Dermis blood vessel endothelial cell (primary cell): ENCODE data around the gene GRAMD1B. TPM values are rescaled to one million over a fixed set of nuclear protein-coding genes. Genes with fewer than 3 reads are reported as not detected.
A peak's percentile ranks its signal among the peaks of the same experiment; 100 is the strongest.
"Not testable (repeated sequence)": the region's sequence is repeated elsewhere in the genome, so short reads cannot be mapped to it uniquely, and the experiment has no call there.

ENCODE experiments used
- DNase-seq: peaks from one replicate; pipeline ENCODE4 v3.0.0; 2010
- total RNA-seq: library from RNA; depleted of rRNA; stranded (reverse); fragments of >200 nt; gene quantifications from 2 replicates; pipeline ENCODE4 v1.2.3, GENCODE V29; 2014

The GRAMD1B gene
- total RNA-seq, 1 donor from 2014 or later: 3.7 TPM

DNA sequence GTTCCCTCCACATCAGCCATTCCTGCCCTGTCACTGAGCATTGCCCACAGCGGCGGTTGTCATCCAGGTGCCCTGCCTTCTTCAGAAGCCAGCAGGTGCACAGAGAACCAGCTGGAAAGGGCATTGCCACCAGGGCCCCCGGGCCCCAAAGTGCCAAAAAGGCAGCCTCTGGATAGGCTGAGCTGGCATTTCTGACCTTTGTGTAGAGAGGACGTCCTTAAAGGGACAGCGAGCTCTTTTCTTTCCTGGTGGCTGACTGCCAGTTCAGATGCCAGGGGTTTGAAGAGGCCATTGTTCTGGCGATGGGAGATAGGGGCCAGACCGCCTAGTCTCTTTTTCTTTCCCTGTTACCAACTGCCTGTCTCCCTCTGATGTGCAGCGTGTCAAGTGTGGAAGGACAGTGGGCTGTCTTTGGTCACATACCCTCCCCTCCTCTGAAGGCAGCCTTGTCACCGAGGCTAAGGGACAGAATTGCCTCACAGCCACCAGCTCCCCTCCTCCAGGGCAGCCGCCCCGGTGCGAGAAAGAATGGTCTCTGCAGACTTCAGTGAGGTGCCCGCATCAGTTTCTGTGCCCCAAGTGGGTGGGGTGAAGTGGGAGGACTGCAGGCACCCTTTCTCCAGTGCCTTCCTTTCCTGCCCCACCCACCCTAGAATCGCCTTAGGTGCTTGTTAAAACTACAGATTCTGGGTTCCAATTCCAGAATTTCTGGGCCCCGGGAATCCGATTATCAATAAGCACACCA lies 114.7 kb downstream of the GRAMD1B start:
- DNase-seq: no peak

- no peak for DNase-seq
Measured at GRCh38 chr11:123545726-123546270, 115.7 kb downstream of the GRAMD1B start.

DNA sequence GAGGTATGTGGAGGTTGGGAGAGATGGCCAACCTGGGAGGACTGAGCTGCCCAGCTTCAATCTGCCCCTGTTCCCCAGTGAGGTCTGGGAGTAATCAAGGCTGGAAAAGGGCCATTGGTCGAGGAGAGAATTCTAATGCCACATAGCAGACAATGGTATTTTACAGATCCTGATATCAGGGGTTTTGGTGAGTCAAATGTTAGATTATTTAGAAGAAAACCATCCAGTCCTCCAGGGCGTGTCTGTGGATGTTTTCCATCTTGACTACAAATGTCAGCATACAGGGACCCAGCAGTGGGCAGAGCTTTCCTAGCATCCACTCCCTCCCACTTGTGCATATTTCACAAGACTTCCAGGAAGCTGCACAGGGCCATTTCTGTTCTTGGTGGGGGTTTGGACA lies 116.4 kb downstream of the GRAMD1B start:
- no peak for DNase-seq

- no peak for DNase-seq
Measured at GRCh38 chr11:123547180-123547579, 117.1 kb downstream of the GRAMD1B start.

GRCh38 chr11:123548774-123549173 lies 118.7 kb downstream of the GRAMD1B start:
- no peak for DNase-seq

- DNase-seq: peak; percentile 45
Measured at GRCh38 chr11:123549926-123550917, 120.2 kb downstream of the GRAMD1B start.

DNA sequence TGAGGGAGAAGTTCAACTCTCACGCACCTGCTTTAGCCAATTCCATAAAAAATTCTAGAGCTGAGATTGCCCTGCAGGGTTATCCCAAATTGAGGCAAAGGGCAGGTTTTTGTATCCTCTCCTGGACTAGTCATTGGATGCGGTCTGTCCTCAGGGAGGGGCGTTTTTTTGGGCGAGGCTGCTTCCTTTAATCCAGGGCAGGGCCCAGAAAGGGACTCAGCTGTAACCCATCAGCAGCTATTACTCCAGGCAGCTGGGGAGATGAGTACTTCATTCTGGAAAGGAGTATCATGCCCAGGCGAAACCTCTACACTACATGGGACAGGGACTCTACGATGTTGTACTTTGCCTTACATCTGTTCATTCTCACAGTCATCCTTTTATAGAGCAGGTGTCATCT lies 121.0 kb downstream of the GRAMD1B start:
- DNase-seq: no peak

DNA sequence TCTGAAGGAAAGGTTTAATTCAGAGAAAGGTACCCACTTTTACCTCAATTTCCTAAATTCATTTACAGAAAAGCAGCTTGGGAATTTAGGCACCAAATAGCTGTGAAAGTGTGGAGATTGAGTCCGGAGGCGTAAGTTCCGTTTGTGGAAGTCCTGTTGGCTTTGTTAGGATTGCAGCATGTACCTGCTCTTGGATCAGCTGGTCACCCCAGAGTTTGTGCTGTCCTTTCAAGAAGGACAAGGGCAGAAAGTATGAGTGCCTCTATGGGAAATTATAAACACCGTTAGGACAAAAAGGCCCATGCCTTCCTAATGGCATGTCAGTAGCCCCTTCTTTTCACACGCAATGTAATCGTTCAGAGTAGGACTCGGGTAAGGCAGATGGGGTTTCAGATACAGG lies 126.6 kb downstream of the GRAMD1B start:
- no peak for DNase-seq

- DNase-seq: no peak
Measured at GRCh38 chr11:123558536-123559315, 128.7 kb downstream of the GRAMD1B start.

GRCh38 chr11:123559523-123559955 lies 129.5 kb downstream of the GRAMD1B start:
- DNase-seq: peak; percentile 12

DNA sequence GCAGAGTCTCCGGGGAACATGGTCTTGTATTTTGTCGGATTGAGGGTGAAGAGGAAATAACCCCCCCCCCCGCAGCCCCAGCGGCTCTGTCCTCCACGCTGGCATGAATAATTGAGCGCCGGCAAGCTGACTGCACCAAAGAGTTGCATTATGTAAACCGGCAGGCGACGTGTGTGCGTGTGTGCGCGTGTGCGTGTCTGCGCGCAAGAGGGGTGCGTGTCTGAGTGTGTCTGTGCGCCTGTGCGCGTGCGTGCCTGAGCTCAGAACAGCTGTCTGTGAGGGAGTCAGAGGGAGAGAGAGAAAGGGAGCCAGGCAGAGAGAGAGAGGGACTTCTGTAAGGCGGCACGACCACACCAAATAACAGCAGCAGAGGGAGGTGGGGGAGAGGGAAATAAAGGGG lies 129.9 kb downstream of the GRAMD1B start:
- peak; percentile 44 for DNase-seq

- DNase-seq: no peak
Measured at GRCh38 chr11:123561431-123561800, 131.3 kb downstream of the GRAMD1B start.

DNA sequence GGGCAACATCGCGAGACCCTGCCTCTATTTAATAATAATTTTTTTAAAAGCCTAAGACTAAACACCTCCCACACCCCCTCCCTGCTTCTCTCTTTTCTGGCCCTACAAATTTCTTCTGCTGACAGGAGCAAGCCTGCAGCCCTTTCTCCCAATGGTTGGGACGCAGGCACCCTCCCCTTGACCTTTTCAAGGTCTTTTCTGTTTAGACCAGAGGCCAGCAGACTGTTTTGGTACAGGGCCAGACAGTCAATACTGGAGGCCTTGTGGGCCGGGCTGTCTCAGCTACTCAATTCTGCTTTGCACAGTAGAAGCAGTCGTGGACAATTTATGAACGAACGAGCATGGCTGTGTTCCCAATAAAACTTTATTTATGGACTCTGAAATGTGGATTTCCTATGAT lies 132.1 kb downstream of the GRAMD1B start:
- DNase-seq: no peak

GRCh38 chr11:123562829-123563228 lies 132.8 kb downstream of the GRAMD1B start:
- no peak for DNase-seq

DNA sequence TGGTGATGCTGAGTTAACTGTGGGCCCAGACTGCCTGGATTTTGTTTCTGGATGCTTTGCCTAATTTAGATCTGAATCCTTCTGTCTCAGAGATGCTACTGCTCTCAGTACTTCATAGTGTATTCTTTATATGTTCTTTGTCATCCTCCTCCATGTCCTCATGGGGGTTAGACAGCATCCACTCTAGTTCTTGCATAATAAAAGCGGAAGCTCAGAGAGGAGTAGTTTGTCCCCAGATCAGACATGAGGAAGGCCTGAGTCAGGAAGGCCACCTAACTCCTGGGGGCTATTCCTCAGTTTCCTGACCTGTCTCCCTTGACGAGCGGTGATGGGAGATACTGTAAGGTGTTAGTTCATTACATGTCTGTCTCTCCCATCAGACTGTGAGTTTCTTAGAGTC lies 134.2 kb downstream of the GRAMD1B start:
- DNase-seq: no peak

DNA sequence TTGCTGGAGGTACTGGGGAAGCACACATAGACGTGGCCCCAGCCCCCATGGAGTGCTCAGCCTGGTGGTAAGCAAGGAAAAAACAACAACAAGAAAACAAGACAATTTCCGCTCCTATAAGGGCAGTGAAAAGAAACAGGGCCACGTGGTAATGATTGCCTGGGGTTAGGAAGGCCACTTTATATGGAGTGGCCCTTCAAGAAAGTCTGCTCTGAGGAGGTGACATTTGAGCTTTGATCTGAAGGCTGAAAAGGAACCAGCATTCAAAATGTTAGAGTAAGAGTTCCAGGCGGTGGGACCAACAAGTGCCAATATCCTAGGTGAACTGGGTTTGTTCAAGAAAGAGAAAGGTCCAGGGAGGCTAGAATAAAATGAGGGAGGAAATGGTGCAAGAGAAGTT lies 136.8 kb downstream of the GRAMD1B start:
- no peak for DNase-seq

DNA sequence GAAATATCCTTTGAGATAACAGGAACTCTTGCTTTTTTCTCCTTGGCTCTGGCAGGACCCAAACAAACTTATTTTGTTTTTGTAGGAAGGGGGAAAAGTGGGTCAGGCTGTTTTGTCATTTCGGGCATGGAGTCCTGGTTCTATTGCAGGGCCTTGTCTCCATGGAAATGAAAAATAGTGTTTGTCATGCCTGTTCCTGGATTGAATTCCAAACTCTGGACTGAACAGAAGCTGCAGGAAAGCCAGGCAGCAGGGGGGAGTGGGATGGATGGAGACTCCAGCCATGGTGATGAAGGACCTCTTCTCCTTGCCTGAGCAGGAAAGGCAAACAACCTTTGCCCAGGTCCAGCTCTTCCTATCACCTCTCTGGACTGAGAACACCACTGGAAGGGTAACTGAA lies 137.4 kb downstream of the GRAMD1B start:
- DNase-seq: no peak

DNA sequence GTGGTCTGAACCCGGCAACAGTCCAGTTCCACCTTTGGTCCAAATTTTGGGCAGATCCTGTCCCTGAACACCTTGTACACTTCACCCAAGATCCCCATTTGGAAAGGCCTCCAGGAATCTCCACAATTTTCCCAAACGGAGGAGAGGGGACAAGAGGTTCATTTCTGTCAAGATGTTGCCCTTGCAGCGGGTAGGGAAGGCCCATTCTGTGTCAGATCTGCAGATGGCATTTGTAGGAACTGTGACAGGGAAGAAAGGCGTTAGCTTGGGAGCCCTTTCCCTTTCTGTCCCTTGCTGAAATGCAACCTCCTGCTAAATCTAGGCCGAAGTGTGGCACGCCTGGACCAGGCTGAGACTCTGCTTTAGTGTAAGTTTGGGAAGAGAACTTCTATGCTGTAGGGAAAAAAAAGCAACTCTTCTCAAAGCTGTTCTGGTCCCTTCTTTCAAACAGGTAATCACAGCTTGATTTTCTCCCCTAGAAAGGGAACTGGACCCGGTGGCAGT lies 138.3 kb downstream of the GRAMD1B start:
- DNase-seq: no peak

- no peak for DNase-seq
Measured at GRCh38 chr11:123569393-123569792, 139.3 kb downstream of the GRAMD1B start.

DNA sequence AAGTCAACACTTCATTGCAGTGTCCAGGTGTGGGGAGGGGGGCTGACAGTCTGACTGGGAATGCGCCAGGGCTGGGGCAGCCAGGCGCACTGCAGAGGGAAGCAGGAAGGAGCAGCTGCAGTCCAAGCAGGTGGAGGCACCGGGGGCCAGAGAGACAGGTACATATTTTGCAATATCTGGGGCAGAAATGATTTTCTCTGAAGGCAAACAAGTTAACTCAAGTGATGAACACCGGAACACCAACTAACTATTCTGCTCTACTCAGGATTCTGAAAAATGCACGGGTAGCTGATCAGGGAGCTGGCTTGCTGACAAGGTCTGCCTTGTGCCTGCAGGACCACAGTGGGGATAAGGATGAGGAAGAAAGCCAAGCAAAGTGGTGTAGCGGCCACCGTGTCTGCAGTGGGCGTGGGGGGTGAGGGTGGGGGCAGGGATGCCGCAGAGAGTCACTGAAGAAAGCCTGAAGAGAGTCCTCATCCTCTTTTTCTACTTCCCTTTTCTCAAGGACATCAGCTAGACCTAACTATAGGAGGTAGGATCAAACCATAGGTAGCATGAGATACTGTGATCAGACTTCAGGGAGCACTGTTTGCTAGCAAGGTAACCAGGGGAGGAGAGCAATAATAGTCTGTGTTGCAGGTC lies 141.0 kb downstream of the GRAMD1B start:
- DNase-seq: no peak

- not testable (repeated sequence) for DNase-seq
Measured at GRCh38 chr11:123572791-123573190, 142.7 kb downstream of the GRAMD1B start.

DNA sequence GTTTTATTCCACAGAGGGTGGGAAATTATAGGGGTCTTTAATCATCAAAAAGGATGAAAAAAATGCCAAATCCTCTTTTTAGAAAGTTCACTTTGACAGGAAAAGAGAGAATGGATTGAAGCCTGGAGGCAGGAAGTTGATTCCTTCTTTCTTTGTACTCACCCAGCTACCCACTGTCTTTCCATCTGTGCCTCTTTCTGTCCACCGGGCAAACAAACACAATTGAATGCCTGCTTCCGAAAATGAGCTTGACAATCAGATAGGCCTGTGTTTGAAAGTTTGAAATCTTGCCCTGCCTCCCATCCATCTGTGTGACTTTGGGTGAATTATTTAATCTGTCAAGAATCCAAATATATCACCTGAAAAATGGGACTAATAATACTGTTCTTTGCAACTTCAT lies 143.2 kb downstream of the GRAMD1B start:
- DNase-seq: no peak
